ENCODE data around the gene CDC34.

Gene CDC34

DNA sequence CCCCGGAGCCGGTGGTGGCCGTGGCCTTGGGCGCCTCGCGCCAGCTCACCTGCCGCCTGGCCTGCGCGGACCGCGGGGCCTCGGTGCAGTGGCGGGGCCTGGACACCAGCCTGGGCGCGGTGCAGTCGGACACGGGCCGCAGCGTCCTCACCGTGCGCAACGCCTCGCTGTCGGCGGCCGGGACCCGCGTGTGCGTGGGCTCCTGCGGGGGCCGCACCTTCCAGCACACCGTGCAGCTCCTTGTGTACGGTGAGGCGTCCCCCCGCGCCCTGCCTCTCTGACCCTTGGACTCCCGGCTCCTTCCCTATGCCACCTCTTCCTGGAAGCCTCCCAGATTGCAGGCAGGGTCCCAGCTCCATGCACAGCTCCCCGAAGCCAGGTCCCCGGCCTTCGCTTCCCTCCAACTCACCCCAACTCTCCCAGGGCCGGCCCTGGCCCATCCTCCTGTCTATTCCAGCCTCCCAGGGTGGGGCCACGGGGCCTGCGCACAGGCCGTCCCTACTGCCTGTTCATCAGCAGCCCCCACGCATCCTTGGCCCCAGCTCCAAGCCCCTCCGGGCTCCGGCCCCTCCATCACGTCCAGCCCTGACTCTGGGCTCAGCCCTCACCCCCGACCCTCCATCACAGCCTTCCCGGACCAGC, 33.6 kb upstream of the CDC34 start:
- DNase-seq: no peak

DNA sequence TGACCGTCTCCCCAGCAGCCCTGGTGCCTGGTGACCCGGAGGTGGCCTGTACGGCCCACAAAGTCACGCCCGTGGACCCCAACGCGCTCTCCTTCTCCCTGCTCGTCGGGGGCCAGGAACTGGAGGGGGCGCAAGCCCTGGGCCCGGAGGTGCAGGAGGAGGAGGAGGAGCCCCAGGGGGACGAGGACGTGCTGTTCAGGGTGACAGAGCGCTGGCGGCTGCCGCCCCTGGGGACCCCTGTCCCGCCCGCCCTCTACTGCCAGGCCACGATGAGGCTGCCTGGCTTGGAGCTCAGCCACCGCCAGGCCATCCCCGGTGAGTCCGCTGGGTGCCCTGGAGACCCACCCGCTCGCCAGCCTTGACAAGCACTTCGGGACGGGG, 33.1 kb upstream of the CDC34 start:
- no peak for DNase-seq

DNA sequence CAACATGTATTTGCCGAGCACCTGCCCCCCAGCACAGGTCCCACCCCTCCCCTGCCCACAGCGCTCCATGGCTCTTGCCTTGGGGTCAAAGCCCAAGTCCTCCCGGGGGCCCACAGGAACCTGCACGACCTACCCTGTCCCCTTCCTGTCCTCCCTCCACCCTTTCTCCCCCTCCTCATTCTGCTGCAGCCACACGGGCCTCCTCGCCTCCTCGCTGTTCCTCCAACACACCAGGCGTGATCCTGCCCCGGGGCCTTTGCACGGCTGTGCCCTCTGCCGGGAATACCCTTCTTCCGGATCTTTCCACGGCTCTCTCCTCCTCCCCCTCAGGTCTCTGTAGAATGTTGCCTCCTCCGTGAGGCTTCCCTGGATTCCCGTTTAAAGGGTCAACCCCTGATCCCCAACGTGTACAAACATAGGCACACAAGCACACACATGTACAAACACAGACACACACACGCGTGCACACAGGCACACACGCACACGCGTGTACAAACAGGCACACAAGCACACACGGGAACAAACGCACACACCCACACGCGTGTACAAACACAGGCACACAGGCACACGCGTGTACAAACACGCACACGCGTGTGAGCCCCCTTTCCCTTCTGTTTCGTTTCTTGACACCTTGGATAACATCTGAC, 32.5 kb upstream of the CDC34 start:
- no peak for DNase-seq

DNA sequence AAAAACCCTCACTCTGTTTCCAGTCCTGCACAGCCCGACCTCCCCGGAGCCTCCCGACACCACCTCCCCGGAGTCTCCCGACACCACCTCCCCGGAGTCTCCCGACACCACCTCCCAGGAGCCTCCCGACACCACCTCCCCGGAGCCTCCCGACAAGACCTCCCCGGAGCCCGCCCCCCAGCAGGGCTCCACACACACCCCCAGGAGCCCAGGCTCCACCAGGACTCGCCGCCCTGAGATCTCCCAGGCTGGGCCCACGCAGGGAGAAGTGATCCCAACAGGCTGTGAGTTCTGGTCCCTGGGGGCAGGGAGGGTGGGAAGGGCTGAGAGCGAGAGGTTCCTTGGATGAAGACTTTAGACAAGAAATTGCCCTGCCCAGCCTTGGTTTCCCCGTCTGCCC, 29.9 kb upstream of the CDC34 start:
- DNase-seq: no peak

DNA sequence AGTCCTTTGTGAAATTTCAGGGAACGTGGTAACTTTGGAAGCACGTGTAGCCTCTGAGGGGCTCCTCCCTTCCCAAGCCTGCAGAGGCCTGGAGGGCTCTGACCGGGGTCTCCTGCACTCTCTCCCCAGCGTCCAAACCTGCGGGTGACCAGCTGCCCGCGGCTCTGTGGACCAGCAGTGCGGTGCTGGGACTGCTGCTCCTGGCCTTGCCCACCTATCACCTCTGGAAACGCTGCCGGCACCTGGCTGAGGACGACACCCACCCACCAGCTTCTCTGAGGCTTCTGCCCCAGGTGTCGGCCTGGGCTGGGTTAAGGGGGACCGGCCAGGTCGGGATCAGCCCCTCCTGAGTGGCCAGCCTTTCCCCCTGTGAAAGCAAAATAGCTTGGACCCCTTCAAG, 26.9 kb upstream of the CDC34 start:
- DNase-seq: no peak

DNA sequence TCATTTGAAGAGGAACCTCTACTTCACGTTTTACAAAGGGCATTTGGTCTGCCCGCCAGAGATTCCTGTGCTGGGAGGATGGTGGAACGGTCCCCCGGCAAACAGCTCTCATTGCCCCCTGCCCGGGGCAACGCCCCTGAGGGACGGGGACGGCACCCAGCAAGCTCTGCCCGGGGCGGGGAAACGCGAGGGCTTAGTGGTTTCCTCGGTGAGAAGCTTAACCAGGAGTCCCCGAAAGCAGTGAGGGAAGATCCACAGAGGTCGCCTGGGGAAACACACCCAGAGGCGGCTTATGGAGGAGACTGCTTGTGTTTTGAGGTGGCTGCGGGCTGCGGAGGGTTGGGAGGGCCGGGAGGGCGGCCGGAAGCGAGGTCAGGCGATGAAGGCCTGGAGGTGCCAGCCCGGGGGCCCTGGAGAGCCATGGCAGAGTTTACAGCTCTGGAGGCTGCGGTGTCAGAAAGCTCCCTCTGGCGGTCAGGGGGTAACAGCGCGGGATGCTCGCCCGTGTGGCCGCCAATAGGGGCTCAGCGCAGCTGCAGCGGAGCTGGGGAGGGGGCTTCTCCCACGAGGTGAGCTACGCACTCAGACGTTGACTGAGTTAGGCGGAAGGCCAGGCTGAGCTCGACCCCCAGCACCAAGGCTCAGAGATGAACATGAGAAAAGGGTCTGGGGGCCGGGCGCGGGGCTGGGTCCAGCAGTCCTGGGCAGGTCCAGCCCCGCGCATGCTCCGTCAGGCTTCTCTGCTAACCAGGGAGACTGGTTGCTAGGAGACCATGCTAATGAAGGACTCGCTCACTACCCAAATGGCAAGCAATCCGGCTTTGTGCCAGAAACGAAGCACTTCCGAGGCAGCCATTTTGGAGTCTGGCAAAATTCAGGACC, 24.9 kb upstream of the CDC34 start:
- peak; percentile 98 for DNase-seq

DNA sequence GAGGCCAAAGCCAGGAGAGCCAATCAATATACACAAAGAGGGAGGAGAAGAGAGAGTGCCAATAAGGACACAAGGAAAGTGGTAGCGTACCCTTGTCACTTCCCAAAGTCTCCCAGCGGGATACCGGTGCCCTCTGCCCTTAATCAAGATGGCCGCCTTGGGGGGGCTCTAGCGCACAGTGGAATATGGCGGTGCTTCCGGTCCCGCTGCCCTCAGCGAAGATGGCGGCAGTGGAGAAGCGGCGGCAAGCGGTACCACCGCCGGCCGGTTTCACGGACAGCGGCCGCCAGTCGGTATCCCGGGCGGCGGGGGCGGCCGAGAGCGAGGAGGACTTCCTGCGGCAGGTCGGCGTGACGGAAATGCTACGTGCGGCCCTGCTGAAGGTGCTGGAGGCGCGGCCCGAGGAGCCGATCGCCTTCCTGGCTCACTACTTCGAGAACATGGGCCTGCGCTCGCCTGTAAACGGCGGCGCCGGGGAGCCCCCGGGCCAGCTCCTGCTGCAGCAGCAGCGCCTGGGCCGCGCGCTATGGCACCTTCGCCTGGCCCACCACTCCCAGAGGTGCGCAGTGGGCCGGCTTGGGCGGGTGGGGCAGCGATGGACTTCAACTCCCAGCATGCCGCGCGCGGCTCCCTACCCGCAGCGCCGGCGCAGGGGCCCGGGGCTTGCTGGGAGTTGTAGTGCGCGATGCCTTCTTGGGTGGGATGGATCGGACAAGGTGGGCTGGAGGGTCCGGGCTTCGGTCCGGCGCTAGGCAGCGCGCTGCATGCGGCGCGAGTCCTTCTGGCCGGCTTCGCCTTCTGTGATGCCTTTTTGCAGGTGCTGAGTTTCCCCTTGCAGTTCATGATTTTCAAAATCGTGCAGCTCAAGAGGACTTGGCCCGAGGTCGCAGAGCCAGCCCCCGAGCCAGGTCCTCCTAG, 24.0 kb upstream of the CDC34 start, which contains the start of gene TPGS1:
TSS of gene TPGS1 (plus strand) at position 212 of the 918 bp plus-strand sequence. CDS start at position 222, 10 bp downstream.
- peak; percentile 83 for DNase-seq

DNA sequence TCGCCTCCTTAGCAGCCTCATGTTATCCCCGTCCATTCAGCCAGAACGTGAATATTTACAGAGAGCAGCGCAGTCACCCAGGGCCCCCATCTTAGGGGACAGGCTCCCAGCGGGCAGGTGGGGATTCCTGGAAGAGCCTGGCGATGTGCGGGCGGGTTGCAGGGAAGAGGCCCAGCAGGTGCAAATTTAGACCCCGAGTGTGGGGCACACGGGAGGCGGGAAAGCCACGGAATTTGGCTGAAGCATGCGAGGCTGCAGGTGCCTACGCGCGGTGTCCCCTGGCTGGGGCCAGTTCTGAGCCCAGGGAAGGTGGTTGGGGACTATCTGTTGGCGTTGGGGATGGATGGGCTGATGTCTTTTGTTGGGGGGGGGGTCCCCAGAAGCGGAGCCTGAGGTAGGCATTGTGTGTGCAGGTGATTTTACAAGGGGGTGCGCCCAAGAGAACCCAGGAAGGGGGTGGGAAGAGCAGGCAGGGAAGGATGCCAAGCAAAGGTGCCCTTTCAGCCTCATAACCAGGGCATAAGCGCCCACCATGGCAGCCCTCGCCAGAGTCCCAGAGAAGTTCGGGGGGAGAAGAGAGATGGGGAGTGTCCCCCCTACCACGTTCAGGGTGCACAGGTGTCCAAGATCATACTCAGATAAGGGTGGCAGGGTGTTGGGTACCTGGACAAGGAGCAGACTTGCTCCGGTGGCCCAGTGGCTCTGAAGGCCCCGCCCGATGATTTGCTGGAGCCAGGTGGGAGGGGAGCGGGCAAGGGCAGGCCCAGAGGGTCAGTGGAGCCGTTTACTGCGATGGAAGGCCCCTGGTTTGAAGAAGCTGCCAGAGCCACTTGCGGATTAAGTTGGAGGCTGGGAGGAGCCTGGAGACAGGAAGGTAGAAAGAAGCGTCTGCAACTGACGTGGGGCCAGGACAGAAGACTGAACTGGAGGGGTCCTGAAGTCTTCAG, 23.1 kb upstream of the CDC34 start:
- no peak for DNase-seq

DNA sequence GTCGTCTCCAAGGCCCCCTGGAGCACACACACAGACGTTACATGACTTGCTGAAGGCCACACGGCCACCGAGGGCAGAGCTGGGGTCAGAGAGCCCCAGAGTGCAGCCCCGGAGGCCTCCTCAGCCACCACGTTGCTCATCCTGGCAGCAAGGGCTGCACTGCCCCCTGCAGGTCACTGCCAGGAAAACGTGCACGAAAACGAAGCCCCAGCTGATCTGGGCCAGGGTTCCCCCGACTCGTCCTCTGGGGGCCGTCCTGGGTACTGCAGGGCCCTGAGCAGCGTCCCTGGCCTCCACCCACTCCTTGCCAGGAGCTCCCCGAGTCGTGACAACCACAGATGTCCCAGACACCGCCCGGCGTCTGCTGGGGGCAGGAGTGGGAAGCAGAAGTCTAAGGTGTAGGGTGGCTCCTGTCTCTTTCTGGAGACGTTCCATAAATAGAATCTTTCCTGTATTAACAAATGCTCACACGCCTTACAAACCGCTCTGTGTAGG, 20.9 kb upstream of the CDC34 start:
- DNase-seq: peak; percentile 96

DNA sequence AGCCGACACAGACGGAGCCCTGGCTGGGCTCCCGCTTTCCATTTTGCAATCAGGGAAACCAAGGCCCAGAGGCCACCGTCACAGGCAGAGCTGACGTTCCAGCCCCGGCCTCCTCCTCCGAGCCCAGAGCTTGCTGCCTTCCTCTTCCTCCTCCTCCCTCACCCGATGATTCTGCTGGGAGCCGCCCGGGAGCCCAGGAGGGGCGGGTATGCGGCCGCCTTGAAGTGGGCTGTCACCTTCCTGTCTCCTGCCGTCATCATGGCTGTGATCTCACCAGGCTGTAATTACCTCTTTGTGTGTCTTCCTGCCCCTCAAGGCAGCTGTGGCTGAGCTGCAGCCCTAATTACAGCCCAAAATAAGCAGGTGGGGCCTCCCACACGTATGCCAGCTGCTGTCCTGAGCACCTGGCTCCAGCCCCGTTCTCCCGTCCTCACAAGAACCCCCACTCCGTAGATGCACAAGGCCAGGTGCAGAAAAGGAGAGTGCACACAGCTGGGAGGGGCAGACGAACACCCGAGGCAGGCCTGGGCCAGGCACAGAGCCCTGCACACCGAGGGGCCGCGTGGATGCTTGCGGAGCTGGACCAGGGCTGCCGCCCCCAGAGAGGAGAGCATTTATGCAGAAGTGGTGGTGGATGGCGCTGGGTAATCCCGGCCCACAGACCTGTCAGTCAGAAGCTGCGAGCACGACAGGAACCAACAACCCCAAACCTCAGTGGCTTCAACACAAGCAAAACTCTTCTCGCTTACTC, 20.3 kb upstream of the CDC34 start:
- DNase-seq: peak; percentile 81

DNA sequence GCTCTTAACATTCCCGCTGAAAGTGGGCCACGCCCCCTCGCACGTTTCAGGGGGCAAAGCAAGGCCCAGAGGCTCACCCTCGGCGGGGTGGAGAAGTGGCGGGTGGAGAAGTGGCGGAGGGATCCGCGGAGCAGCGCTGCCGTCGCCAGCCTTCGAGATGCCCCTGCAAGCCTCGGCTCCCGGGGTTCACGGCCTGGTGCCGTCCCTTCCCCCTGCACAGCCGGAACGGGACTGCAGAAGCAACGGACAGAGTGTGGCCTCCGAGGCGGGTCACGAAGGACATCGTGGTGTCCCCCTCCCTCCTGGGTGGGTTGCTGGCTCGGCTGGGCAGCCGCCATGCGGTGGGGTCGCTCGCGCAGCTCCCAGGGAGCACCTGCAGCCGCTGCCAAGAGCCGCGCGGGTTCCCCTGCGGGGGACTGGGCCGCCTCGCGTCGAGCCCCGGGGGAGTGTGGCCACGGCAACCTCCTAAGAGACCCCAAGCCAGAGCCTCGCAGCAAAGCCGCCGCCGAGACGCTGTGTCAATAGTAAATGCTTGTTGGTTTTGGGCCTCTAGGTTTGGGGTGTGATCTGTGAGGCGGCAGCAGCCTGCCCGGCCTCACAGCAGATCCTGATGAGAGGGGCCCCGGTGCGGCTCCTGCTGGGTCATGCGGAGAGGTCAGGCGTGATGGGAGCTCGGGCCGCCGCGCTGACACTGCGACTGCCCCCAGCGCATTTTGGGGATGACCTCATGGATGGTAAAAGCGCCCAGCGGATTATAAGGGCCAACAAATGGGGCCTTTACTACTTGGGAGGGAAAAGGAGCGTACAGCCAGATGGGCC, 18.8 kb upstream of the CDC34 start:
- no peak for DNase-seq

DNA sequence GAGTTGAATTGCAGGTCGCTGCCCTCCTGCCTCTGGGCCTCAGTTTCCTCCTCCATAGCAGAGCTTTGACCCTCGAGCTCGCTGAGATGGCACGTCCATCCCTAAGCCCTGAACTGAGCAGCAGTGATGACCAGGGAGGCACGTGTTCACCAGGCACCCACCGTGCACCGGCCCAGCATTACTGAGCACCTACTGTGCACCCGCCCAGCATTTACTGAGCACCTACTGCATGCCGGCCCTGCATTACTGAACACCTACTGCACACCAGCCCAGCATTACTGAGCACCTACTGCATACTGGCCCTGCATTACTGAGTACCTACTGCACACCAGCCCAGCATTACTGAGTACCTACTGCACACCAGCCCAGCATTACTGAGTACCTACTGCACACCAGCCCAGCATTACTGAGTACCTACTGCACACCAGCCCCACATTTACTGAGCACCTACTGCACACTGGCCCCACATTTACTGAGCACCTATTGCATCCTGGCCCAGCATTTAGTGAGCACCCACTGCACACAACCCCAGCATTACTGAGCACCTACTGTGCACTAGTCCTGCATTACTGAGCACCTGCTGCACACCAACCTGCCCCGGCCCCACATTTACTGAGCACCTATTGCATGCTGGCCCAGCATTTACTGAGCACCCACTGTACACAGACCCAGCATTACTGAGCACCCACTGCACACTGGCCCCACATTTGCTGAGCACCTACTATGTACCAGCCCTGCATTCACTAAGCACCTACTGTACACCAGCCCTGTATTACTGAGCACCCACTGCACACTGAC, 18.0 kb upstream of the CDC34 start:
- DNase-seq: no peak

DNA sequence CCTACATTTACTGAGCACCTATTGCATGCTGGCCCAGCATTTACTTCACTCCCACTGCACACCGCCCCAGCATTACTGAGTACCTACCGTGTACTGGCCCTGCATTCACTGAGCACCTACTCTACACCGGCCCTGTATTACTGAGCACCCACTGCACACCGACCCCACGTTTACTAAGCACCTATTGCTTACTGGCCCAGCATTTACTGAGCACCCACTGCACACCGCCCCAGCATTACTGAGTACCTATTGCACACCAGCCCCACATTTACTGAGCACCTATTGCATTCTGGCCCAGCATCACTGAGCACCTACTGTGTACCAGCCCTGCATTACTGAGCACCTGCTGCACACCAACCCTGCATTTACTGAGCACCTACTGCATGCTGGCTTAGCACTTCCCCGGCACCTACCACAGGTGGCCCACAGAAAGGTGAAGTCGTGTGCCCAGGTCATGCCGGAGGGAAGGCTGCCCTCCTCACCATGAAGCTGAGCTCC, 17.3 kb upstream of the CDC34 start:
- DNase-seq: no peak

DNA sequence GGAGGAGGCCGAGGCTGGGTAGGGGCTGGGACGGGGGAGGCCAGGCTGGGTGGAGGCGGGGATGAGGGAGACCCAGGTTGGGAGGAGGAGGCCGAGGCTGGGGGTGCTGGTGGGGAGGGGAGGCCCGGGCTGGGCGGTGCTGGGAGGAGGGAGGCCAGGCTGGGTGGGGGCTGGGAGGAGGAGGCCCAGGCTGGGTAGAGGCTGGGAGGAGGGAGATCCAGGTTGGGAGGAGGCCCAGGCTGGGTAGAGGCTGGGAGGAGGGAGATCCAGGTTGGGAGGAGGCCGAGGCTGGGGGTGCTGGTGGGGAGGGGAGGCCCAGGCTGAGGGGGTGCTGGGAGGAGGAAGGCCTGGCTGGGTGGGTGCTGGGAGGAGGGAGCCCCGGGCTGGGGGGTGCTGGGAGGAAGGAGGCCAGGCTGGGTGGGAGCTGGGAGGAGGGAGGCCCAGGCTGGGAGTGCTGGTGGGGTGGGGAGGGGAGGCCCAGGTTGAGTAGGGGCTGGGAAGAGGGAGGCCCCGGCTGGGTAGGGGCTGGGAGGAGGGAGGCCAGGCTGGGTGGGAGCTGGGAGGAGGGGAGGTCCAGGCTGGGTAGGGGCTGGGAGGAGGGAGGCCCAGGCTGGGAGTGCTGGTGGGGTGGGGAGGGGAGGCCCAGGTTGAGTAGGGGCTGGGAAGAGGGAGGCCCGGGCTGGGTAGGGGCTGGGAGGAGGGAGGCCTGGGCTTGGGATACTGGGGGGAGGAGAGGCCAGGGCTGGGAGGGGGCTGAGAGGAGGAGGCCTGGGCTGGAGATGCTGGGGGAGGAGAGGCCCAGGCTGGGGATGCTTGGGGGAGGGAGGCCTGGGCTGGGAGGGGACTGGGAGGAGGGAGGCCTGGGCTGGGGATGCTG, 13.6 kb upstream of the CDC34 start:
- DNase-seq: no peak

DNA sequence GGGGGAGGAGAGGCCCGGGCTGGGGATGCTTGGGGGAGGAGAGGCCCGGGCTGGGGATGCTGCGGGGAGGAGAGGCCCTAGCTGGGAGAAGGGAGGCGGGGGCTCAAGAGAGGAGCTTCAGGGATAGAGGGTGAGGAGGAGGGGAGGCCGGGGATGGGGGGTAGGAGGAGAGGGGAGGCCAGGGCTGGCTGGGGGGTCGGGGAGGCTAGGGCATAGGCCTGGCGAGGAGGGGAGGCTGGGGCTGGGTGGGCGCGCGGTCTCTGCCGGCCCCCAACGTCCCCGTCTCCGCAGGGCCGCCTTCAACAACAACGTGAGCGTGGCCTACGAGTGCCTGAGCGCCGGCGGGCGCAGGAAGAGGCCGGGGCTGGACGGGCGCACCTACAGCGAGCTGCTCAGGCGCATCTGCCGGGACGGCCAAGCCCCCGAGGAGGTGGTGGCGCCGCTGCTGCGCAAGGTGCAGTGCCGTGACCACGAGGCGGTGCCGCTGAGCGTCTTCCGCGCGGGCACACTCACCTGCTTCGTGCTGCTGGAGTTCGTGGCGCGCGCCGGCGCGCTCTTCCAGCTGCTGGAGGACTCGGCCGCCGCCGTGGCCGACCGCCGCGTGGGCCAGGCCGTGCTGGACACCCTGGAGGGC, 12.8 kb upstream of the CDC34 start:
- peak; percentile 19 for DNase-seq

DNA sequence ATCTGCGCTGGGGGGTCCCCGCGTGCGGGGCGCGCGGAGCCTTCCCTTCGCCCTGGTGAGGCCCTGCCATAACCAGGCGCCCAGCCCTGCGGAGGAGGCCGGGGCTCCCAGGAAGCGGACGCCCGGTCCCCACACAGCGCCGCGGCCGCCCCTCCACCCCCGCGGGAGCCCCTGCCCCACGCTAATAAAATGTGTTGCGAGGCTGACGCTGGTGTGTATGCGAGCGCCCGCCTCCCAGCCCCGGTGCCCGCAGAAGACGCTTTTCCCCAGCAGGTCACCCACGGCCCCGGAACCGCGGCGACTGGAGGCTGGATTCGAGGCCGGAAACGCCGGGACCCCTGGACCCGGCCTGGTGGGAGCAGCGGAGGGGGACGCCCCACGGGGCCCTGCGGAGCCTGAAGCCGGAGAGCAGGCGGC, 12.1 kb upstream of the CDC34 start:
- DNase-seq: no peak

DNA sequence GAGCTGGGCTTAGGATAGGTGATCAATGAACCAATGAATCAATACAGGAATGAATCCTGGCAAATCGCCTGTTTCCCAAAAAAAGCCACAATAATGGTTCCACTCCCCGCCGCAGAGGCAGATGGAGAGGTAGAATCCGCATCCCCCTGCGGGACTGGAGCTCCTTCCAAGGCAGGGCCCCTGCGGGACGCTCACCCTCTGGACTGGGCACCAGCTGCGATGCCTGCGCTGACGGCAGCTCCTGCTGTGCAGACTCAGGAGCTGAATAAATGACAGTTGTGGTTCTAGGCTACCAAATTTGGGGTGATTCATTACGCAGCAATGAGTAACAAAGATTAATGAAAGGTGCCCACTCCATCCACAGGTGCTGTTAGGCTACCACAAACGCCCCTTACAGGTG, 8.8 kb upstream of the CDC34 start:
- DNase-seq: no peak

Measured in activated CD4-positive, alpha-beta T cell treated with anti-CD3 and anti-CD28 coated beads, Interleukin-2, amount 50 U/mL, for 16 hours (primary cell).